SHP77 (cell line): ENCODE results near the gene SLC25A42.
A peak's percentile ranks its signal among the peaks of the same experiment; 100 is the strongest.
"Not testable (repeated sequence)": the region's sequence is repeated elsewhere in the genome, so short reads cannot be mapped to it uniquely, and the experiment has no call there.

Source experiments
- DNase-seq, 2 experiments: peaks; one replicate each; lab custom pipeline; 2025; lab: John Stamatoyannopoulos, UW

Gene SLC25A42

GRCh38 chr19:19135713-19136112 lies 71.9 kb downstream of the SLC25A42 start:
- DNase-seq, result not testable (repeated sequence)

- DNase-seq, result no peak
Observed at GRCh38 chr19:19137556-19138108, 73.8 kb downstream of the SLC25A42 start.

DNA sequence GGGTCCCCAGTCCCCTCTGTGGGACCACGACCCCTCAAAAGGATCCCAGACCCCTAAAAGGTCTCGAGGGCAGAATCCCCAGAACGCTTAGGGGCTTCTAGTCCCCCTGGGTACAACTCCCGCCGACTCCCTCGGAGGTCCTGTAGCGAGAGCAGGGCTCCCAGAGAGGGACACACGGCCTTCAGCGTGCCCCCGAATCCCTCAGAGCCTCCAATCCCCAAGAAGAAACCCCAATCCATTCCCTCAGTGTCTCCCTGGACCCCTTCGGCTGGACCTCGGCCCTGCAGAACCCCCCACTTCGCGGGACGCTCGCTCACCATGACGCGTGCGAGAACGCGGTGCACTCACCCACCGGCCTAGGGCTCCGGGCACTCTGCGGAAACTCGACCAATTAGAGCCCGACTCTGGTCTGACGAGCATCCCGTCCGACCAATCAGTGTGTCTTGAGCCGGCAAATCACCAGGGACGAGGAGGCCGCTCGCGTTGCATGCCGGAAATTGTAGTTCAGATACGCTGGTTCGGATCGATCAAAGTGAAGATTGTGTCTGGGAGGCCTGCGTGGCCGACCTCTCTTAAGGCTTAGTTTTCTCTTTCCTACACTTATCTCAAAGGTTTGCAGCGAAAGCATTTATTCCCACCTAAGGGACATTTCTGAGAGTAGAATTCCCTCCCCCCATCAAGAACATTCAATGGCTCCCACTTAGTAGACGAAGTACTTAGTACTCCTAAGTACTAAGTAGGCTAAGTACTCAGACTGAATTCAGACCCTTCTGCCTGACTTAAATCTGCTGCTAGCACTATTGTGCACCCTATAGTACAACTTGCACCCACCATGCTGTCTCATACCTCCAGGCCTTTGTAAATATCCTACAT lies 74.6 kb downstream of the SLC25A42 start, which contains the start of gene TMEM161A:
TMEM161A (minus strand) TSS at position 370 of the 873 bp plus-strand sequence; CDS start at position 320, 50 bp downstream.
- DNase-seq, result peak; percentile 95 to 96

GRCh38 chr19:19139876-19140229 lies 76.1 kb downstream of the SLC25A42 start:
- DNase-seq, result no peak

GRCh38 chr19:19140476-19140875 lies 76.7 kb downstream of the SLC25A42 start:
- DNase-seq, result no peak

- DNase-seq, result no peak
Observed at GRCh38 chr19:19142347-19142746, 78.6 kb downstream of the SLC25A42 start.

- DNase-seq, result no peak
Observed at GRCh38 chr19:19145281-19145680, 81.5 kb downstream of the SLC25A42 start.

DNA sequence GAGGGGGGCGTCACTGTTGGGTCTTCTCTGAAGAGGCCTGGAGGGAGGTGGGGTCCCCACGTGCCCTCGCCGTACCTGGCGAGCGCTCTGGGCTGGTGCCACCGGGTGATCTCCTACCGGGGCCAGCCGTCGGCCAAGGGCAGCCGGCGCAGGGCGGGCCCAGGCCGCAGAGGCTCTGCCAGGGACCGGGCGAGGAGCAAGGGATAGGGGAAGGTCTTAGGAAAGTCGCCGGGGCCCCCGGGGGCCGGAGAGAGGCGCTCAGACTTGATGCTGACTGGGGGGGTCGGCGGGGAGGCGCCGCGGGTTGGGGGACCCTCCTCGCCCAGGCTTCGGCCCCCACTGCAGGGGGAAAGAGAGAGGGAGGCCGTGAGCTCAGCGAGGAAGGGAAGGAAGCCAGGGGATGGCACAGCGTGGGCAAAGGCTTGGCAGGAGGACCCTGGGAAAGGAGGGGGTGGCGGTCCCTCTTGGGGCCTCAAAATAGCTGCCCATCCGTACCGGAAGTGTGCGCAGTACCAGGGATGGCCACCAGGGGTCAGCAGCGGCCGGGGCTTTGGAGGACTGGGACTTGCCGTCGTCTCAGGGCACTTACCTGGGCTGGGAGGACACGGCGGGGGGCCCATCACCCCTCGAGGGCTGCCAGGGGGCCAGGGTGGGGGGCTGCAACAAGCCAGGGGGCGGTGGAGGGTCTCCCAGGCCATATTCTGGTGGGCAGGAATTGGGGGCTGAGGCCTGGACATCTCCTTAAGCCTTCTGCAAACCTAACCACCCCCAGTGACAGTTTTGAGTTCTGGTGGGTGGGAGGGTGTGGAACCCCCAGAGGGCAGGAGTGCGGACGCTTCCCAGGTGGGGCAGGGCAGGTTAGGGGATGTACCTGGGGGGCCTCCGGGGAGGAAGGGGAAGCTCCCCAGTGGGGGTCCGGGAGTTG lies 82.2 kb downstream of the SLC25A42 start:
- peak in 1 of 2 experiments; percentile 31 for DNase-seq

DNA sequence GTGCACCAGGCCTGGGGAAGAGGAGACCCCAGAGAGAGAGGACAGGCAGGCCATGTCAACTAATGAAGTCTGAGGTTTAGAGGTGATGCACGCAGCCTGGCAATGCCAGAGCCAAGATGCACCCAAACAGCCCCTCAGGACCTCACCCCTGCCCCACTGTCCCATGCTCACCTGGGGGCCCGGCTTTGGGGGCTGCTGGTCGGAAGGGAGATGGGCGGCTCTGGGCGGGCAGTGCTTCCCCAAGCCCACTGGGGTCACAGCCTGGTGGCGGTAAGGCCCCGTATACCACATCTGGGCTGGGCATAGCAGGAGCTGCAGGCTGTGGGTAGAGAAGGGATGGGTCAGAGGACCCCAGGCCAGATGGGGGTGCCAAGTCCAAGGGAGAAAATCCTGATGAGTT lies 83.1 kb downstream of the SLC25A42 start:
- DNase-seq, result no peak

GRCh38 chr19:19147344-19147743 lies 83.5 kb downstream of the SLC25A42 start:
- DNase-seq, result no peak

- not testable (repeated sequence) for DNase-seq
Observed at GRCh38 chr19:19148504-19148903, 84.7 kb downstream of the SLC25A42 start.

GRCh38 chr19:19149435-19149834 lies 85.6 kb downstream of the SLC25A42 start:
- DNase-seq, result no peak

- no peak for DNase-seq
Observed at GRCh38 chr19:19151418-19151817, 87.6 kb downstream of the SLC25A42 start.

DNA sequence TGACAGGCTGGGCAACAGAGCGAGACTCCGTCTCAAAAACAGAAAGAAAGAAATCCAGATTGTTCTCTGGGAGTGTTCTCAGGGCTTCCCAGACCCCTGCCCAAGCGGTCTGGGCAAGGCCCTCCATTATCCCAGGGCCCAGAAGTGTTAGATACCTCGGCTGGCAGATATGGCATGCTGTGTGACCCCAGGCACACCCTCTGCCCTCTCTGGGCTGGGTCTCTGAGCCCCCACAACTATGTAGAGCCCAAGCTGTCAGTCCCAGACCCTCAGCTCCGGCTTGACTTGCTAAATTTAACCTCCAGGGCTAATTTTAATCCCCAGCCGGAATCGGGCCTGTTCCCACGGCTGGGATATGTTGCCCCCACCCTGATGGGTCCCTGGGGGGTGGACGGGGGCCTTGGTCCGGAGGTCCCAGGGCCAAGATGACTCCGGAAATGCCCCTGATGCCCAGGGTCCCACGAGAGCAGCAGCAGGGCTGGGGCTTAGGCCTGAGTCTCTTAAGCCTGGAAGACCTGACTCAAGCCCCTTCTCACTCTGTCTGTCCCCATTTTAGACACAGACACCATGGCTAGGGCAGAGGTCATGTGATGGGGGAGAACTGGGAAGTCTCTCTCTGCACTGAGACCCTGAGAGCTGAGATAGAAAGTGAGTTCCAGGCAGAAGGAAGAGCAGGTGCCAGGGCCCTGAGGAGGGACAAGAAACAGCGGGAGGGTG lies 89.0 kb downstream of the SLC25A42 start:
- no peak for DNase-seq

DNA sequence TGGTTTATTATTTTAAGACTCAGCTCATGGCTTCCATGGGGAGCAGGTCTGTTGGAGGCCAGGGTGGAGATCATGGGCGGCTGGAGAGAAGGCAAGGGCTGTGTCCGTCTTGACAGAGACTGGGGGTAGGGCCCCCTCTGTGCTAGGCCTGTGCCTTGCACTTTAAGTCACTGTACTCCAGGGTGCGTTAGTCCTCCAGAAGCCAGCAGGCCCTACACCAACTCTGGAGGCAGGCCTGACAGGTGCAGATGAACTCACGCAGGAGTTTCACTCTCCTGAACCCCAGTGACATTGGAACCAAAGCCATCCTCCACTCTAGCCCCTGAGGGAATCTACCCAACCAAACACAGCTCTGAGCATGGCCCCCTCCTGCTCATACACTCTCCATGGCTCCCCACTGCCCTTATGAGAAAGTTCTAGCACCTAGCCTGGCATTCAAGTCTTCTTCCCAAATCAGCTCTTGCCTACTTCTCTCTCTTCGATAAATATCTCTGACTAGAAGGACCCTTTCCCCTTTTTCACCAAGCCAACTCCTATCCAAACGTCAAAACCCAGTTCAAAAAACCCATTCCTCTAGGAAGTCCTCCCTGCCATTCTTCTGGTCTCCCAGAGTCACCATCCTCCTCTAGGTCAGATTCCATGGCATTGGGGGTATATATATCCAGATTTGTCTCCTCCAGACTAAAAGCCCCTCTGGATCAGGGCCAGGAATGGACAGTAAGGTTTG lies 91.1 kb downstream of the SLC25A42 start:
- DNase-seq, result no peak

DNA sequence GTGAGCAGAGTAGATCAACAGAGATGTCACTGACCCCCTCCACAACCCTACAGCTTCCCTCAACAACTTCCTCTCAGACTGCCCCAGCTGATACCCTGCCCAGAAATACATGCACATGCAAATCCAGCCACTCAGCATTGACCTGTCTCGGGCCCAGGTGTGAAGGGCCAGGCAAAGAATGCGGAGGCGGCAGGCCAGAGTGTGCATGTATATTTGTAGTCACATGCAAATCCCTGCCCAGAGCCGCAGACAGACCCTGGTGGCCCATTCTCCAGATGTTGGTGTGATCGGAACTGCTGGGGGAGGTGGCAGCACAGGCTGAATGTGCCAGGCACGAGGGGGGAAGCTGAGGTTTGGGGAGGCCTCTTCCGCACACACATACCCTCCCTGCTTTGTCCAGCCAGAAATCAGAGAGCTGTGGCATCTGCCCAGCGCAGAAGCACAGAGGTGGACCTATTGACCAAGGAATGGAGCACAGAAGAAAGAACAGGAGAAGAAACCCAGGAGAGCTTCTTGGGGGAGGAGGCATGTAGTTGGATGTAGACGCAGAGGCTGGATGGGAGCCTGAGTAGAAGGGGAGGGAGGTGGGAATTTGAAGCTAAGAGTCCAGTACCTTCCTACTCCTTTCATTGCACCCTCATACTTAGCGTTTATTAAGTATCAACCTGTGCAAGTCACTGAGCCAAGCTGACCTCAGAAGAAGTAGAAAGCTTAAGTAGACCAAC lies 91.9 kb downstream of the SLC25A42 start:
- DNase-seq, result no peak

DNA sequence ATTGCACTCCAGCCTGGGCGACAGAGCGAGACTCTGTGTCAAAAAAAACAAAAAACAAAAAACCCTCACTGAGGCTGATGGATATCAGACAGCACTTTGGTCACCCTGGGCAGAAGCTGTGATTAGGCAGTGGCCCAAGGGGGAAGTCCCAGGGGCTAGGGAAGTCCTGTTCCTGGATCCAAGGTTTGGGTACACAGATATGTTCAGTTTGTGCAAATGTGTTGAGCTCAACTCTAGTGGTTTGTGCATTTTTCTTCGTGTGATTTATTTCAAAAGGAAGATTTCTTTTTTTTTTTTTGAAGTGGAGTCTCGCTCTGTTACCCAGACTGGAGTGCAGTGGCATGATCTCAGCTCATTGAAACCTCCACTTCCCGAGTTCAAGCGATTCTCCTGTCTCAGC lies 94.0 kb downstream of the SLC25A42 start:
- no peak for DNase-seq

- DNase-seq, result no peak
Observed at GRCh38 chr19:19159534-19159933, 95.7 kb downstream of the SLC25A42 start.

GRCh38 chr19:19160461-19161035 lies 96.8 kb downstream of the SLC25A42 start:
- DNase-seq, result no peak

GRCh38 chr19:19162495-19162894 lies 98.7 kb downstream of the SLC25A42 start:
- DNase-seq, result no peak
